ENCODE data around the gene ACE.
A peak's percentile ranks its signal among the peaks of the same experiment; 100 is the strongest.
"Not testable (repeated sequence)": the region's sequence is repeated elsewhere in the genome, so short reads cannot be mapped to it uniquely, and the experiment has no call there.

Gene ACE

GRCh38 chr17:63451150-63451549 is 25.7 kb upstream of the ACE start:
- no peaks in the 10 kb centered on the region for H3K79me1 ChIP-seq (ENCODE audit: low read length)
- peaks cover 6% of the 10 kb centered on the region for H3K4me1 ChIP-seq (ENCODE audit: control insufficient read depth, low read depth, low read length)
- H2BK15ac ChIP-seq (replicated peaks; ENCODE audit: low read depth), result no peak overlapping the region
- no peak overlapping the region for H2AK5ac ChIP-seq (ENCODE audit: low read length)
- H3K27me3 ChIP-seq (ENCODE audit: insufficient read depth, low read length, poor library complexity), result no peaks in the 10 kb centered on the region
- H2BK120ac ChIP-seq (ENCODE audit: low read depth, low read length), result no peak overlapping the region
- H3K18ac ChIP-seq (ENCODE audit: low read length), result no peak overlapping the region
- DNase-seq, result no peak
- no peak overlapping the region for H4K5ac ChIP-seq (ENCODE audit: low read length)
- no peak overlapping the region for H3K56ac ChIP-seq (ENCODE audit: low read length)
- H3K4me3 ChIP-seq (ENCODE audit: low read length), result no peak overlapping the region
- no peak overlapping the region for H4K8ac ChIP-seq (ENCODE audit: low read depth, low read length)
- H3K4me2 ChIP-seq (ENCODE audit: low read length), result no peak overlapping the region
- H3K4ac ChIP-seq (ENCODE audit: low read depth, low read length), result no peak overlapping the region
- WGBS (ENCODE audit: extremely low coverage, insufficient coverage, low lambda C conversion rate), result no CpG with 5 or more reads among the region's 11 CpGs
- no peak overlapping the region for H3K9ac ChIP-seq (ENCODE audit: low read length)
- no peaks in the 10 kb centered on the region for H3K79me2 ChIP-seq (ENCODE audit: control insufficient read depth, insufficient read depth, low read length)
- H3K36me3 ChIP-seq (ENCODE audit: control insufficient read depth, insufficient read depth, low read length), result no peaks in the 10 kb centered on the region
- H3K23ac ChIP-seq (ENCODE audit: low read length), result no peak overlapping the region
- H3K27ac ChIP-seq (ENCODE audit: low read depth, low read length), result no peak overlapping the region
- H2BK5ac ChIP-seq (ENCODE audit: low read length), result no peak overlapping the region

DNA sequence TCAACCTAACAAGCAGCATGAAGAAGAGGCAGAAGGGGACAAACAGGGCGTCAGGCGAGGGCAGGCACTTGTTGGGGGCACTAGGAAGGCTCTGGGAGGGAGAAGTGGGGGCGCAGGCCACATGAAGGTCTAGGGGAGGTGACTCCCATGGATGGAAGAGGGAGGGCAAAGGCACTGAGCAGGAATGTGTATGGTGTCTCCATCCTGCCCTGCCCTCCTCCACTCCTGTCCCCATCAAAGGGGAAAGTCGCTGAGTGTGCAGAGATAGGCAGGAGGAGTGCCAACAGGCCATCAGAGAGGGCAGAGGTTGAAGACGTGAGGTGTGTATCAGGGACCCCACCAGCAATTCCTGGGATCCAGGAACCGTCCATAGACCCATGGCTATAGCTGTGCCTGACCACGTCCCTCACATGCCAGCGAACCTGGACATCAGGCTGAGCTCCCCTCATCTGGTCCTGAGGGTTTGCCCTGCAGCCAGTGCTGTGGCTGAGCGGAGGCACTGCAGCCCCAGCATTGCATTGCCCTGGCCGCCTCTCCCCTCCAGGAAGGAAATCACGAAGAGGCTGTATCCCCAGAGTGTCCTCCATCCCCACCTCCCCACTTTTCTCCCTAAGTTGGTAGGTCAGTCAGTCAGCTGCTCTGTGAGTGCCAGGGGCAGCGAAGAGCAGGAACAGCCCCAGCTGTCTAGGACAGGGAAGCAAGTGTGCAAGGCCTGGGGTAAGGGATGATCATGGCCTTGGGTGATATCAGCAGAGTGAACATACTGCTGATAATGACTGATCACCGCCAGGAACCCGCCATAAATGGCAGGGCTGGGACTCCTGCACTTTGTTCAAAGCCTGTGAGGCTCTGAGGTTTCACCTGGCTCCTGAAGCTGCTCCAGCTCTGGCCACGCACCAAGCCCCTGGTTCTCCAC is 24.6 kb upstream of the ACE start:
- no peaks in the 10 kb centered on the region for H3K79me2 ChIP-seq (ENCODE audit: control insufficient read depth, insufficient read depth, low read length)
- no peak overlapping the region for H4K8ac ChIP-seq (ENCODE audit: low read depth, low read length)
- WGBS (ENCODE audit: extremely low coverage, insufficient coverage, low lambda C conversion rate), result no CpG with 5 or more reads among the region's 15 CpGs
- H3K27ac ChIP-seq (ENCODE audit: low read depth, low read length), result no peak overlapping the region
- no peak overlapping the region for H2AK5ac ChIP-seq (ENCODE audit: low read length)
- no peaks in the 10 kb centered on the region for H3K27me3 ChIP-seq (ENCODE audit: insufficient read depth, low read length, poor library complexity)
- H3K56ac ChIP-seq (ENCODE audit: low read length), result peak overlapping the region; percentile 15
- no peak overlapping the region for H2BK15ac ChIP-seq (replicated peaks; ENCODE audit: low read depth)
- H3K4me3 ChIP-seq (ENCODE audit: low read length), result no peak overlapping the region
- no peak overlapping the region for H3K18ac ChIP-seq (ENCODE audit: low read length)
- no peak overlapping the region for H2BK5ac ChIP-seq (ENCODE audit: low read length)
- no peak overlapping the region for H3K23ac ChIP-seq (ENCODE audit: low read length)
- H3K4me2 ChIP-seq (ENCODE audit: low read length), result no peak overlapping the region
- no peak overlapping the region for H2BK120ac ChIP-seq (ENCODE audit: low read depth, low read length)
- no peak overlapping the region for H3K9ac ChIP-seq (ENCODE audit: low read length)
- no peaks in the 10 kb centered on the region for H3K79me1 ChIP-seq (ENCODE audit: low read length)
- H4K5ac ChIP-seq (ENCODE audit: low read length), result no peak overlapping the region
- no peaks in the 10 kb centered on the region for H3K36me3 ChIP-seq (ENCODE audit: control insufficient read depth, insufficient read depth, low read length)
- no peak overlapping the region for H3K4ac ChIP-seq (ENCODE audit: low read depth, low read length)
- DNase-seq, result no peak
- peaks cover 3% of the 10 kb centered on the region for H3K4me1 ChIP-seq (ENCODE audit: control insufficient read depth, low read depth, low read length)

DNA sequence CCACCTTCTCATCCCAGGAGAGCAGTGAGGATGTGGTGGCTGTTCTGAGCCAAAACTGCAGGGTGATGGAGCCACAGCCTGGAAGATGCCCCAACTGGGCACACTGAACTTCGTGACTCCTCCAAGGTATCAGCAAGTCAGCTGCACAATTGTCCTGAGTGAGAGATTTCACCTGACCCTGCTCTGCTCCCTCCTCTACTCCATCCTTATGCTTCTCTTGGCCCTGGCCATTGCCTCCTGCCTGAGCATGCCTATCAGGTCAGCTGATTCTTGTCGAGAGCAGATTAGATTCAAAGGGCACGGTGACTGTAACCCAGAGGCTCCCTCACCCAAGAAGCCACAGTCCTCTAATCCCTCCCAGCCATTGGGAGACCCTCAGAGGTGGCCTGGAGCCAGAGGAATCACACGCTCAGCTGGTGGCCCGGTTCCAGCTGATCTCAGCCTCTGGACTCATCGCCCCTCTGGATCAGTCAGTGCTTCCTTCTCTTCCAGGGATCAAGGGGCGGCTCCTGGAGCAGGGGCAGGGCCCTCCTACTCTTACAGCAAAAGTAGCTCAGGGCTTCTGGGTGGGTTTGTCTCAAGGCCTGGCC is 23.8 kb upstream of the ACE start:
- Histone ChIP-seq H3K27ac (ENCODE audit: low read depth, low read length) (no peak overlapping the region), H3K4me3 (ENCODE audit: low read length) (no peak overlapping the region), H3K27me3 (ENCODE audit: insufficient read depth, low read length, poor library complexity) (no peaks in the 10 kb centered on the region), H3K36me3 (ENCODE audit: control insufficient read depth, insufficient read depth, low read length) (no peaks in the 10 kb centered on the region), H3K4me1 (ENCODE audit: control insufficient read depth, low read depth, low read length) (no peaks in the 10 kb centered on the region), H3K79me1 (ENCODE audit: low read length) (no peaks in the 10 kb centered on the region), H3K9ac (ENCODE audit: low read length) (no peak overlapping the region), H3K18ac (ENCODE audit: low read length) (no peak overlapping the region), H2BK5ac (ENCODE audit: low read length) (no peak overlapping the region), H2BK15ac (replicated peaks; ENCODE audit: low read depth) (no peak overlapping the region), H3K4ac (ENCODE audit: low read depth, low read length) (no peak overlapping the region), H4K8ac (ENCODE audit: low read depth, low read length) (no peak overlapping the region), H3K56ac (ENCODE audit: low read length) (no peak overlapping the region), H3K23ac (ENCODE audit: low read length) (no peak overlapping the region), H4K5ac (ENCODE audit: low read length) (no peak overlapping the region), H2AK5ac (ENCODE audit: low read length) (no peak overlapping the region), H3K4me2 (ENCODE audit: low read length) (no peak overlapping the region), H3K79me2 (ENCODE audit: control insufficient read depth, insufficient read depth, low read length) (no peaks in the 10 kb centered on the region), H2BK120ac (ENCODE audit: low read depth, low read length) (no peak overlapping the region)
- no CpG with 5 or more reads among the region's 7 CpGs for WGBS (ENCODE audit: extremely low coverage, insufficient coverage, low lambda C conversion rate)
- no peak for DNase-seq

DNA sequence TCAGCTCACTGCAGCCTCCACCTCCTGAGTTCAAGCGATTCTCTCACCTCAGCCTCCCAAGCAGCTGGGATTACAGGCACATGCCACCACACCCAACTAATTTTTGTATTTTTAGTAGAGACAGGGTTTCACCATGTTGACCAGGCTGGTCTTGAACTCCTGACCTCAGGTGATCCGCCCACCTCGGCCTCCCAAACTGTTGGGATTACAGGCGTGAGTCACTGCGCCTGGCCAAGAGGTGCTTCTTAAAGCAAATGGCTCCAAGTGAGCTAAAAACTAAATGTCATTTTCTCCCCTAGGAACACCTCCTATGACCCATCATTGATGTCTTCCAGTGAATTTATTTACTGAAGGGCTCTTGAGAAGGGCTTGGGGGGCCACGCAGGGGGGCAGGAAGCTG is 22.5 kb upstream of the ACE start:
- not testable (repeated sequence) for H4K8ac ChIP-seq (ENCODE audit: low read depth, low read length); H3K18ac ChIP-seq (ENCODE audit: low read length)
- WGBS (ENCODE audit: extremely low coverage, insufficient coverage, low lambda C conversion rate), result no CpG with 5 or more reads among the region's 6 CpGs

GRCh38 chr17:63454915-63455314 is 21.9 kb upstream of the ACE start:
- Histone ChIP-seq H3K4ac (ENCODE audit: low read depth, low read length) (no peak overlapping the region), H3K27ac (ENCODE audit: low read depth, low read length) (no peak overlapping the region), H3K4me3 (ENCODE audit: low read length) (no peak overlapping the region), H2BK5ac (ENCODE audit: low read length) (no peak overlapping the region), H3K23ac (ENCODE audit: low read length) (no peak overlapping the region), H3K79me2 (ENCODE audit: control insufficient read depth, insufficient read depth, low read length) (no peaks in the 10 kb centered on the region), H2AK5ac (ENCODE audit: low read length) (no peak overlapping the region), H3K79me1 (ENCODE audit: low read length) (no peaks in the 10 kb centered on the region), H3K36me3 (ENCODE audit: control insufficient read depth, insufficient read depth, low read length) (no peaks in the 10 kb centered on the region), H3K18ac (ENCODE audit: low read length) (no peak overlapping the region), H3K9ac (ENCODE audit: low read length) (no peak overlapping the region), H2BK120ac (ENCODE audit: low read depth, low read length) (no peak overlapping the region), H3K4me2 (ENCODE audit: low read length) (no peak overlapping the region), H4K5ac (ENCODE audit: low read length) (no peak overlapping the region), H3K56ac (ENCODE audit: low read length) (no peak overlapping the region), H4K8ac (ENCODE audit: low read depth, low read length) (no peak overlapping the region), H3K27me3 (ENCODE audit: insufficient read depth, low read length, poor library complexity) (no peaks in the 10 kb centered on the region), H3K4me1 (ENCODE audit: control insufficient read depth, low read depth, low read length) (no peaks in the 10 kb centered on the region), H2BK15ac (replicated peaks; ENCODE audit: low read depth) (no peak overlapping the region)
- DNase-seq, result no peak
- no CpG with 5 or more reads among the region's 5 CpGs for WGBS (ENCODE audit: extremely low coverage, insufficient coverage, low lambda C conversion rate)

More for the DNA sequence above, 22.5 kb upstream of the ACE start:
- not testable (repeated sequence) for DNase-seq; H3K36me3 ChIP-seq (ENCODE audit: control insufficient read depth, insufficient read depth, low read length); H2BK5ac ChIP-seq (ENCODE audit: low read length); H3K4me2 ChIP-seq (ENCODE audit: low read length); H2AK5ac ChIP-seq (ENCODE audit: low read length); H3K79me1 ChIP-seq (ENCODE audit: low read length); H3K27me3 ChIP-seq (ENCODE audit: insufficient read depth, low read length, poor library complexity); H3K4me3 ChIP-seq (ENCODE audit: low read length); H3K79me2 ChIP-seq (ENCODE audit: control insufficient read depth, insufficient read depth, low read length); H3K23ac ChIP-seq (ENCODE audit: low read length); H3K9ac ChIP-seq (ENCODE audit: low read length); H4K5ac ChIP-seq (ENCODE audit: low read length); H2BK15ac ChIP-seq (replicated peaks; ENCODE audit: low read depth); H3K4ac ChIP-seq (ENCODE audit: low read depth, low read length); H3K27ac ChIP-seq (ENCODE audit: low read depth, low read length); H2BK120ac ChIP-seq (ENCODE audit: low read depth, low read length); H3K4me1 ChIP-seq (ENCODE audit: control insufficient read depth, low read depth, low read length); H3K56ac ChIP-seq (ENCODE audit: low read length)
